HG03045 (cell line): ENCODE measurements around the gene CCDC127.
"Not testable (repeated sequence)": the region's sequence is repeated elsewhere in the genome, so short reads cannot be mapped to it uniquely, and the experiment has no call there.

Experiments
- ATAC-seq: cut with Tn5 transposase; IDR thresholded peaks from one replicate; pipeline ENCODE4 v1.9.1; 2021; ENCODE audit warnings: mild to moderate bottlenecking, moderate library complexity; ENCODE audit not compliant: unreplicated experiment

The CCDC127 gene, protein sequence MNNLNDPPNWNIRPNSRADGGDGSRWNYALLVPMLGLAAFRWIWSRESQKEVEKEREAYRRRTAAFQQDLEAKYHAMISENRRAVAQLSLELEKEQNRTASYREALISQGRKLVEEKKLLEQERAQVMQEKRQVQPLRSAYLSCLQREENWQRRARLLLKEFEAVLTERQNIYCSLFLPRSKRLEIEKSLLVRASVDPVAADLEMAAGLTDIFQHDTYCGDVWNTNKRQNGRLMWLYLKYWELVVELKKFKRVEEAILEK

GRCh38 chr5:217494-218456, at the start of gene CCDC127, which contains the start of gene SDHA:
TSS of gene CCDC127 (minus strand) at chr5:218153. CDS start at chr5:216849, 1,304 bp downstream.
TSS of gene SDHA (plus strand) at chr5:218320. CDS start at chr5:218356, 36 bp downstream.
- ATAC-seq: peak; percentile 84

- ATAC-seq: no peak
These were observed 49.8 kb upstream of the CCDC127 start for GRCh38 chr5:267716-268115.

DNA sequence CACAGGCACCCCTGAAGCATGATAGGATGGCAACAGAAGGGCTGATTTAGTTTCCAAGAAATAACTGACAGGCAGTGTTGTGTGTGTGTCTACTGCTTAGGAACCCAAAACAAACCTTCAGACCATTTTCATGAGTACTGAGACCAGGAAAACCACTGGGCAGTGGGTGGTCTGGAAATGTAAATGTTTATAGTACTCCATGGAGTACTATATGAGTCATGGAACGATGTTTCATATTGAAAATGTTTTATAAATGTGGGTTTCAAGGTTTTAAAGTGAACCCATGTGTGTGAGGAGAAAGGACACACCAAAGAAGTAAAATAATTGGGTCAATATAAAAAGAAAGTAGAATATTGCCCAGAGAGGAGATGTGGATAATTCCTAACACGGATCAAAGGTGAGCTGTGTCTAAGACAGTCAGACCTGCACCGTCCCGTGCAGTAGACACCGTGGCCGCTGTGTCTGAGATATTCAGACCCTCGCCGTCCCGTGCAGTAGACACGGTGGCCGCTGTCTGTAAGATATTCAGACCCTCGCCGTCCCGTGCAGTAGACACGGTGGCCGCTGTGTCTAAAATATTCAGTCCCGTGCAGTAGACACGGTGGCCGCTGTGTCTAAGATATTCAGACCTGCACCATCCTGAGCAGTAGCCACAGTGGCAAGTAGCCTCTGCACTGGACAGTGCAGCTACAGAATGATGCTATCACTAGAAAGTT, 48.5 kb upstream of the CCDC127 start:
- not testable (repeated sequence) for ATAC-seq

- ATAC-seq: no peak
These were observed 46.4 kb upstream of the CCDC127 start for GRCh38 chr5:264338-264737.

- not testable (repeated sequence) for ATAC-seq
These were observed 45.5 kb upstream of the CCDC127 start for GRCh38 chr5:263275-263974.

- ATAC-seq: no peak
These were observed 39.2 kb upstream of the CCDC127 start for GRCh38 chr5:257148-257547.

DNA sequence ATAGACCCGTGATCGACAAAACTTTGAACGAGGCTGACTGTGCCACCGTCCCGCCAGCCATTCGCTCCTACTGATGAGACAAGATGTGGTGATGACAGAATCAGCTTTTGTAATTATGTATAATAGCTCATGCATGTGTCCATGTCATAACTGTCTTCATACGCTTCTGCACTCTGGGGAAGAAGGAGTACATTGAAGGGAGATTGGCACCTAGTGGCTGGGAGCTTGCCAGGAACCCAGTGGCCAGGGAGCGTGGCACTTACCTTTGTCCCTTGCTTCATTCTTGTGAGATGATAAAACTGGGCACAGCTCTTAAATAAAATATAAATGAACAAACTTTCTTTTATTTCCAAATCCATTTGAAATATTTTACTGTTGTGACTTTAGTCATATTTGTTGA, 38.4 kb upstream of the CCDC127 start:
- ATAC-seq: not testable (repeated sequence)

- not testable (repeated sequence) for ATAC-seq
These were observed 37.2 kb upstream of the CCDC127 start for GRCh38 chr5:255116-255515.

GRCh38 chr5:254322-254721, 36.4 kb upstream of the CCDC127 start:
- not testable (repeated sequence) for ATAC-seq

DNA sequence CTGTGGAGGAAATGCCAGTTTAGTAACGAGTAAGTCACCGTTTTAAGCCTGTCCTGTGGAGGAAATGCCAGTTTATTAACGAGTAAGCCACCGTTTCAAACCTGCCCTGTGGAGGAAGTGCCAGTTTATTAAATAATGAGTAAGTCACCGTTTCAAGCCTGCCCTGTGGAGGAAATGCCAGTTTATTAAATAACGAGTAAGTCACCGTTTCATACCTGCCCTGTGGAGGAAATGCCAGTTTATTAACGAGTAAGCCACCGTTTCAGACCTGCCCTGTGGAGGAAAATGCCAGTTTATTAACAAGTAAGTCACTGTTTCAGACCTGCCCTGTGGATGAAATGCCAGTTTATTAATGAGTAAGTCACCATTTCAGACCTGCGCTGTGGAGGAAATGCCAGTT, 34.6 kb upstream of the CCDC127 start:
- ATAC-seq: no peak

DNA sequence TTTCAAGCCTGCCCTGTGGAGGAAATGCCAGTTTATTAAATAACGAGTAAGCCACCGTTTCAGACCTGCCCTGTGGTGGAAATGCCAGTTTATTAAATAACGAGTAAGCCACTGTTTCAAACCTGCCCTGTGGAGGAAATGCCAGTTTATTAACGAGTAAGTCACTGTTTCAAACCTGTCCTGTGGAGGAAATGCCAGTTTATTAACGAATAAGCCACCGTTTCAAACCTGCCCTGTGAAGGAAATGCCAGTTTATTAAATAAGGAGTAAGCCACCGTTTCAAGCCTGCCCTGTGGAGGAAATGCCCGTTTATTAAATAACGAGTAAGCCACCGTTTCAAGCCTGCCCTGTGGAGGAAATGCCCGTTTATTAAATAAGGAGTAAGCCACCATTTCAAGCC, 34.0 kb upstream of the CCDC127 start:
- not testable (repeated sequence) for ATAC-seq

- not testable (repeated sequence) for ATAC-seq
These were observed 33.6 kb upstream of the CCDC127 start for GRCh38 chr5:251538-251937.

DNA sequence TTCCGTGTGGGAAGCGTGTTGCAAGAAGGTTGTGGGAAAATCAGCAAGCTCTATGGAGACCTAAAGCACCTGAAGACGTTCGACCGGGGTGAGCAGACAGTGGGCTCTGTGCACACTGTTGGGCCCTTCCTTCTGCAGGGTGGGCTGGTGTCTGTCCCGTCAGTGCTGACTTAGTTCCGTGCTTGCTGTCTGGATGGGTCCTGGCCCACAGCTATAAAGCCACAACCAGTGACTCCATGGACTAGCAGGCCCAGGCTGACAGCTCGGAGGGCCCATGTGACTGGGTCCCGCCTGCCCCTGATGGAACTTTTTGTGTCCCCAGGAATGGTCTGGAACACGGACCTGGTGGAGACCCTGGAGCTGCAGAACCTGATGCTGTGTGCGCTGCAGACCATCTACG, 33.1 kb upstream of the CCDC127 start:
- not testable (repeated sequence) for ATAC-seq

GRCh38 chr5:250396-250795, 32.4 kb upstream of the CCDC127 start:
- ATAC-seq: not testable (repeated sequence)

GRCh38 chr5:245717-246116, 27.8 kb upstream of the CCDC127 start:
- ATAC-seq: not testable (repeated sequence)

DNA sequence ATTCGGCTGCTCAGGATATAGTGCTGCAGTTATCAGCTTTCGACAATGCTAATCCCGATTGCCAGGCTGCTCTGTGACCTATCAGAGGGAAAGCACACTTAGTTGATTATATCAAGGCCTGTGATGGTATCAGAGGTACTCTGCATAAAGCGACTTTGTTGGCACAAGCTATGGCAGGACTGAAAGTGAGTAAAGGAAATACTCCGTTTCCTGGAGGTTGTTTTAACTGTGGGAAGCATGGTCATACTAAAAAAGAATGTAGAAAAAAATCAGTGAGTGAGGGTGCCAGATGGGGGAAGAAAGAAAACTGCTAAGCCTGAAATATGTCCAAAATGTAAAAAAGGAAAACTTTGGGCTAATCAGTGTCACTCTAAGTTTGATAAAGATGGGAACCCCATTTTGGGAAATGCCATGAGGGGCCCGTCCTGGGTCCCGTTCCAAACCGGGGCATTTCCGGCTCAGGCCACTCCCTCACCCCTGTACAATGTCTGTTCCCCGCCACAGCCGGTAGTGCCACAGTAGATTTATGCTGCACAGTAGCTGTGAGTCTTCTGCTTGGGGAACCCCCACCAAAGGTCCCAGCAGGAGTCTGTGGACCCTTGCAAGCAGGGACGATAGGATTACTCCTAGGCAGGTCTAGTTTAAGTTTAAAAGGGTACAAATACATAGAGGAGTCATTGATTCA, 25.9 kb upstream of the CCDC127 start:
- ATAC-seq: not testable (repeated sequence)

- ATAC-seq: not testable (repeated sequence)
These were observed 23.2 kb upstream of the CCDC127 start for GRCh38 chr5:241045-241669.

GRCh38 chr5:240550-240949, 22.6 kb upstream of the CCDC127 start:
- not testable (repeated sequence) for ATAC-seq

DNA sequence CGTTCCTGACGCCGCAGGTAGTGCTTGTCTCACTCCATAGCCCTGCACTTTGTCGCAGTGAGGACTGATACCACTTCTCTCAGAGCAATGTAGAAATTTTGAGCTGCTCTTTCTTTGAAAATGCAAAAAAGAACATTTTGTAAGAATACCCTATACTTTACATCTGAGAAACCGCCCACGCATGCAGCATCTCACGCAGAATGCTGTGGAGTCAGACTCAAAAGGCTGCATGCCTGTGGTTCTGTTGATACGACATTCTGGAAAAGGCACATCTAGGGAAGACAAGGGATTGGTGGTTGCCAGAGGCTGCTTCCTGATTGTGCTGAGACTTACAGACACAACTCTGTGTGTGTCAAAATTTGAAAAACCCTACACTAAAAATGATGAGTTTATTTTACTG, 20.0 kb upstream of the CCDC127 start:
- not testable (repeated sequence) for ATAC-seq
